GM18868 (cell line): ENCODE data around the gene RGS11.
"Not testable (repeated sequence)": the region's sequence is repeated elsewhere in the genome, so short reads cannot be mapped to it uniquely, and the experiment has no call there.

Experiments used
- ATAC-seq: cut with Tn5 transposase; IDR thresholded peaks from one replicate; pipeline ENCODE4 v1.9.1; 2021; ENCODE audit warnings: mild to moderate bottlenecking, moderate library complexity; ENCODE audit not compliant: unreplicated experiment

RGS11 gene

GRCh38 chr16:280991-281659 lies 5.4 kb upstream of the RGS11 start:
- ATAC-seq, result no peak

- ATAC-seq, result no peak
These were observed 4.8 kb upstream of the RGS11 start, which contains the start of gene ARHGDIG for GRCh38 chr16:280552-280951. Gene ARHGDIG, plus strand, starts transcription at chr16:280591. Its CDS starts 90 bp downstream, at chr16:280681.

- ATAC-seq, result no peak
These were observed 4.3 kb upstream of the RGS11 start for GRCh38 chr16:280005-280460.

DNA sequence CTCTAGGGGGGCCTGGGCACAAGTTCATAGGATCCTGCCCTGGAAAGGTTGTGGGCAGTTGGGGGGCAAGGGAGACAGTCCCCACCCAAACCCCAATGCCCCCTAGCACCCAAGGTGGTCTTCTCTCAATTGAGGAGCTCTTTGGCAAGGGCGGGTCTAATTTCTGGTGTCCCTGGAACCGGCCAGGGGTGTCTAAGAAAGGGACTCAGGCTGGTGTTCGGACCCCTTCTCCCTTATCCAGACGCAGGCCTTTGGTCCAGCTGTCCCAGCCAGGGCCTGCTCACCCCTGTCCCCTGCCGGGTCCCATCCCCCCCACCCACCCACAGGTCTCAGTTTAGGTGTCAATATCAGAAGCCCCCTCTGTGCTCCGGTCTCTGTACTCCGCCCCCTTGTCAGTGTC lies 3.8 kb upstream of the RGS11 start:
- ATAC-seq, result no peak

- ATAC-seq, result no peak
These were observed 3.2 kb upstream of the RGS11 start for GRCh38 chr16:278863-279366.

GRCh38 chr16:276426-277077 lies 808 bp upstream of the RGS11 start:
- no peak for ATAC-seq

- ATAC-seq, result no peak
These were observed 603 bp downstream of the RGS11 start for GRCh38 chr16:275041-275641.

DNA sequence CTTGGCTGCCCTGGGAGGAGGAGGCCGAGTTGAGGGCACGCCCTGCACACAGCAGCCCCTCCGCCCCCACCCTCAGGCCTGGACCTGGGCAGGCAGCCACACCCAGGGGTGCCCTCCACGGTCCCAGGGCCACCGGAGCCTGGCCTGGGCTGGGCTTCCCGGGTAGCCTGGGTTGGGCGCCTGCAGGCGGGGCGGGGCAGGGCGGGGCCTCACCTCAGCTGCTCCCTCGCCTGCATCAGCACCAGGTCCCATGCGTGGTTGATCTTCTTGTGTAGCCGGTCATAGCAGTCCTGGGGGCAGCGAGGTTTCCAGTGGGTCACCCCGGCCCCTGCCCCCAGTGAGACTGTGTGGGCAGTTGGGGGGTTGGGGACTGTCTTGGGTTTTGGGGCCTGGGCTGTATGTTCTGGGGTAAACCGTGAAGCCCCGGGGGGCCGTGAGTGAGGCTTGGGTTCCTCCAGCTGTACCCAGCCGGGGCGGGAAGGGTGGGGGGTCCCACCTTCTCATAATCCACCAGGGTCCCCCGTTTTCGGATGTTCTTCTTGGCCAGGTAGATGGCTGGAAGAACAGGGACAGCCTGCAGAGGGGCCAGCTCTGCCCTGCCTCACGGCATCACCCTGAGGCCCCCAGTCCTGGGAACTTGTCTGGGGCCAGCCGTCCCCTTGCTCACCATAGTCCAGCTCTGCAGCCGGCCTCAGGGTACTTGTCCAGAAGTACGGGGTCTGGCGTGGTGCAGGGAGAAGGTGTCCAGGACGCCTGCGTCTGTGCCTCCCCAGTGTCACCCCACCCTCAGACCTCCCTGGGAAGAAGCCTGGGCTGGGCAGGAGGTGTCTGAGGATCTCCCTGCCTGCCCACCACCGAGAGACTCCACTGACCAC lies 2.0 kb downstream of the RGS11 start:
- no peak for ATAC-seq

DNA sequence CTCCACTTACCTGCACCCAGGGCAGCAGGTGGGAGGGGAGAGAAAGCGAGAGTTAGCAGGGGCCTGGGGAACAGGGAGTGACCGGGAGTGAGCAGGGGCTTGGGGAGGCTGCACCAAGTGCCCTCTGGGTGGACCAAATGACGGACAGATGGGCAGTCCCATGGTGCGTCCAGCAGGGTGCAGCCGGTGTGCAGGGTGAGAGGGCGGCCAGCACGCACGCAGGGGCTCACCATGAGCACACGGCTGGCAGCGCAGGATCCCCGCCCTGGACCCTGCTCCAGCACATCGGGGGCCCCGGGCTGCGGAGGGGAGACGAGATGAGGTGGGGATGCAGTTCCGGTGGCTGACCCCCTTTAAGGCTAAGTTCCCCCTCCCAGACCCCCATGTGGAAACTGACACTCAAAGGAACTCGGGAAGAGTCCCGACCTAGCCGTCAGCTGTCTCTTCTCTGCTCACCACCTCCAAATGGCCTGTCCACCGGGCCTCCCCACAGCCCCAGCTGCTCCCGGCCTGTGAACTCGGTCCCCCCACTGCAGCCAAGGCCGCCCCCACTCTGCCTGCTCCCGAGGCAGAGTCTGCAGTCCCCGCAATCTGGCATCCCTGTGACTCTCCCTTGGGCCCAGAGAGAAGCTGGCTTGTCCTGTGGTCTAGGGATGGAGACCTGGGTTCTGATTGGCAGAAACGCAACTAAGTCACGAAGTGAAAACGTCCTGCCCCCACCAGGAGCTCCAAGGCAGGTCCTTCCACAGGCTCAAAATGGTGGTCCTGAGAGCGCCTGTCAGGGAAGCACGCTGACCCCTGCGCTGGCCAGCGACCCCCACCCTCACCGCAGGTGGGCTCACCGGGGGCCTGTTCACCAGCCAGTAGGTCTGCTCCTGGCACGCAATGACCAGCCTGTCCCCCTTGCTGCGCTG lies 2.9 kb downstream of the RGS11 start:
- no peak for ATAC-seq

DNA sequence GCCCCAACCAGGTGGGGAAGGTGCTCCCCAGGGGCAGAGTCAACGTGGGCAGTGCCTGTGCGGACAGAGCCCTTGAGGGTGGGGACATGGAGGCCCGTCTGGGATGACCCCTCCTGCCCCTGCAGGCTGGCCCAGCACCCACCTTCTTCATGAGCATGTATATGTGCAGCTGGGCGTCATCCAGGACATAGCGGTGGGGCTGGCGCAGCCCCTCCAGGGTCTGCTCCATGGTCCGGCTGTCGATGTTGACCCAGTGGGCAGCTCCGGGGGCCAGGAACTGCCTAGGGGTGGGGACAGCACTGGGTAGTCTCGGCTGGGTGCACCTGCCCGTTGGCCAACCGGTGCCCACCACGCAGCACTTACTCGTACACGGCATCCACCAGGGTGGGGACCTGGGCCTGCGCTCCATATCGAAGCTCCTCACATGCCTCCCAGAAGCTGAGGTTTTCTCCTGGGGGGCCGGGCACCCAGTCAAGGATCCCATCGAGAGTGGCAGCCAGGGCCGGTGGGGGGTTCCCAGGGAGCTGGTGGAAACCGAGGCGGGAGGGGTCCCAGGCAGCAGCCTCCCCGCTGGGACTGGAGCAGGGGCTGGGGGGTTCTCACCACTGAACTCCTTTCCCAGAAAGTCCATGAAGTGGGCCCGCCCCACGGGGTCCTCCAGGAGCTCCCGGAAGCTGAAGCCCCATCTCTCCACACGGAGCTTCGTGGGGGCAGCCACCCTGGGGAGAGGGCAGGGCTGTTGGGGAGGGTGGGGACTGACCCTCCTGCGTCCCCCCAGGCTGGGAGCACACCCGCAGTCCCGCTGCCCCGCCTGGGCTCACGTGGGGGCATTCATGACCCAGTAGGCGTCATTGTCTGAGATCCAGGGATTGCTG lies 5.1 kb downstream of the RGS11 start:
- no peak for ATAC-seq

DNA sequence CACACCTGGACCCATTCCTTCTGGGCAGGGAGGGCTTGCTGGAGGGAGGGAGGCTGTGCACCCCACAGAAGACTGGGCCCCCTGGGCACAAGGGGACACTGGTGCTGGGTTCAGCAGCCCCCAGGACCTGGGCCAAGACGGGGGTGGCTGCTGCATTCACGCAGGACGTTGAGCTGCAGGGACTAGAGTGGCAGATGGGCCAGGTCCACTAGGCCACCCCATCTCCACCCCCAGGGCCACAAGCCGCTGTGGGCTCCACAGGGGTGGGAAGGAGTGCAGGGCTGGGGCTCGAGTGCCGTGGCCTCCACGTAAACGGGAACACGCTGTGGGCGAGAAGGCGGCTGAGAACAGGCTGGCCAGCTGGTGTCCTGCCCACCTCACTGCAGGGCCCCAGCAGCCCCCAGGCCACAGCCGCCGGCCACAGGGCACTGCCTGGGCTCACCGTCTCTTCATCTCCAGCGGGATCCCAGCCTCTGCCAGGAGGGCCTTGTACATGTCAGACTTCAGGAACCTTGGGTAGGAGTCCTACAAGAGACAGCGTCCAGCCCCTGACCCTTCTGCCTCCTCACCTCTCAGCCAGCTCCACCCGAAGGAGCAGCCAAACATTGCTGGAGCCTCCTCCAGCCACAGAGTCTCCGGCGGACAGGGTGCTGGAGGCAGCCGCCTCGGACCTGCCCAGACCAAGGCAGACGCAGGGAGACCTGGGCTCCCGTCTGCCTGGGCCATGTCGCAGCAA lies 6.5 kb downstream of the RGS11 start:
- ATAC-seq, result no peak

DNA sequence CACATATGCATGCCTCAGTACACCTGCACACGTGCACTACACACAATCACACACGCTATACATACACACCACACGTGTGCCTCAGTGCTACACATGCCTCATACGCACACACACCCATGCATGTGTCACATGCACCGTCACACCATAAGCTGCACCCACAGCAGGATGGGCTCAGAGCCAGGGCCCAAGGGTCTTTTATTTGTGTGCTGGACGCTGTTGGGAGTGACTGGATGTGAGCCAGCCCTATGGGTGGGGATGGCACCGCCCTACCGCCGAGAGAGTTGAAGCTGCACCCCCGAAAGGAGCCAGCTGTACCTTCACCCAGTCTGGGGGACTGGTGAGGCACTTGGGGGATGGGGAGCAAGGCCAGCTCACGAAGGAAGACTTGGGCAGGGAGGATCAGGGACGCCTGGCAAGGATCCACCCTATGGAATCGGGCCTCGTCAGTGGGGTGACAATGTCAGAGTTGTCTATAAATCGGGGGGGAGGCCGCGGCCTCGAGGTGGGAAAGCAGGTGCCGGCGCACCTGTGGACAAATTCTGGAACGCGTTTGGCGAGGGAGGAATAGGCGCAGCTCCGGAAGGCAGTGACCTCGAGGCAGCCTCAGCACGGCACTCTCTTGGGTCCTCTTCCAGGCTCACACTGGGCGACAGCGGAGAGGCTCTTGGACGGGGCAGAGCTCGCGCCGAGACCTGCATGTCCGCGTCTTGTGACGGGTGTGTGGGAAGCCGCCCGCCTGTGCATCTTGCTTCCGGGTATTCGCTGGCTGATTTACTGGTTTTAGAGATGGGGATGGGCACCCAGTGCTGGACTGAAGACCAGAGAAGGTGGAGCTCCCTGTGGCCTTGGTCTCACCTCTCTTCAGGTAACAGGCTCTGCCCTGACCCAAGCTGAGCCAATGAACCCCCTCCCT lies 7.3 kb downstream of the RGS11 start:
- no peak for ATAC-seq

- ATAC-seq, result not testable (repeated sequence)
These were observed 8.2 kb downstream of the RGS11 start for GRCh38 chr16:267562-267961.

GRCh38 chr16:266258-267164 lies 9.2 kb downstream of the RGS11 start:
- no peak for ATAC-seq

- no peak for ATAC-seq
These were observed 10.0 kb downstream of the RGS11 start for GRCh38 chr16:265711-266110.

DNA sequence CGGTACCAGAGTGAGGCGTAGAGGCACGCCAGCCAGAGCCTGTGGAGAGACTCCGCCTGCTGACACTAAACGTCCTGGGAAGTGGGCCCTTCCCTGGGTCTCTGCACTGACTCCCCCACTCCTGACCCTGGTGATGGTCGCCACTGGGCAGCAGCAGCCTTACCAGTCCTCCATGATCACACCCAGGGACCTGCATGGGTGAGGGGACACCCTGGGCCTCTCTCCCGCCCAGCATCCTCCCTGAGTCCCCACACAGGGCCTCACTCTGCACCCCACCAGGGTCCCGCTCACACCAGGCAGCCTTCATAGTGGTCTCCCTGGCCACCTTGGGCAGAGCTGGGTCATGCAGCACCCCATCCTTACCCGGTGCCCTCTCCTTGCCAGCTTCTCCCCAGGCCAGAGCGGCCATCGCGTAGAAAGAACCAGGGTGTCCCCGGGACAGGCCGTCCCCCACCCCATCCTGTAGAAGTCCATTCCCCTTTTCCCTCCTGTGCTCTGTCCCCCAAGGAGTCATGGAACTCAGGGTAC lies 10.7 kb downstream of the RGS11 start:
- ATAC-seq, result no peak
